ENCODE measurements around the gene WDR82. TPM values are rescaled to one million over a fixed set of nuclear protein-coding genes. Genes with fewer than 3 reads are reported as not detected.

The WDR82 gene
- total and polyA plus RNA-seq, 2 of the 8 experiments (the other 6 are each of a cell fraction or from before 2014, with no cell fraction given), result 33.5 to 82.7 TPM

DNA sequence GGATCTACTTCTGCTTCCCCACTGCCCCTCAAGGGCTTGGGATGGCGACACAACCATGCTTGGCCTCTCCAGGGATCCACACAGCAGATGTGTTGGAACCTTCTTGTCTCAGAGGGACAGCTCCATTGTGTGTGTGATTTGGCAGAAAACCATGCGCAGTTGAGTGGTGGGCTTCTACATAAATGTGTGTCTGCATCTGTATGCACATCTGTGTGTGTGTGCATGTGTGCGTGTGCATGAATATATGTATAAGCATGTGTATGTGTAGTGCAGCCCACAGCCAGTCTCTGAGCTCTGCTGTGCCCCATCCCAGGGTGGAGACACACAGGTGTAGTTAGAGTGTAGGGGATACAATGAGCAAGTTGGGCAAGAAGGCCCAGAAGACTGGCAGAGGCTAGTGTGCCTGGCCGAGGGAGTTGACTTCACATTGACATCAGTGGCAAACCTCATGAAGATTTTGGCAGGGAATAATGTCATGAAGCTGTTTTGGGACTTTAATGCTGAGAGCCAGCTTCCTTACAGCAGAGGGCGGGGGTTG lies 17.3 kb upstream of the WDR82 start (continued):
- TF ChIP-seq JUN (IDR thresholded peaks at IDR 0.05; ENCODE audit: low read depth, low read length) (no peak), POLR2A (IDR thresholded peaks at IDR 0.05; ENCODE audit: control extremely low read depth in 1 of 2, low read depth in 2 of 2, low read length in 2 of 2) (no peak), SP2 (IDR thresholded peaks at IDR 0.05; ENCODE audit: low read length) (no peak), SIN3A (conservative IDR thresholded peaks at IDR 0.05 in 1 of 2, IDR thresholded peaks at IDR 0.05 in 1 of 2; ENCODE audit: low read depth in 1 of 2, low read length in 2 of 2) (no peak), PHF8 (conservative IDR thresholded peaks at IDR 0.05; ENCODE audit: low read depth, low read length) (no peak), CHD1 (IDR thresholded peaks at IDR 0.05; ENCODE audit: low read depth, low read length) (no peak), CHD2 (IDR thresholded peaks at IDR 0.05; ENCODE audit: low read length) (no peak), TAF7 (optimal IDR thresholded peaks at IDR 0.05; ENCODE audit: borderline replicate concordance, low read depth, low read length) (no peak), SIRT6 (IDR thresholded peaks at IDR 0.05; ENCODE audit: low read length) (no peak), CEBPB (IDR thresholded peaks at IDR 0.05; ENCODE audit: low read depth, low read length) (no peak)
